CD14-positive monocyte (primary cell): ENCODE measurements around the gene RDH13. TPM values are rescaled to one million over a fixed set of nuclear protein-coding genes. Genes with fewer than 3 reads are reported as not detected.

Experiments
- DNase-seq, 3 donors: peaks; one replicate each; pipeline ENCODE4 v3.0.0-alpha.2; 2011 to 2022
- H2AFZ ChIP-seq: 2 replicates; pipeline ENCODE4 v1.6.0; 2012; ENCODE audit warnings: mild to moderate bottlenecking, low read depth, low read length, inconsistent platforms; ENCODE audit not compliant: insufficient read depth, poor library complexity, severe bottlenecking
- H3K27ac ChIP-seq, 2 donors: 1 replicate in 1 of 2; 2 replicates in 1 of 2; pipeline ENCODE4 v1.5.1; 2012 to 2013; ENCODE audit warnings: low read length in 2 of 2, control low read depth in 1 of 2, inconsistent platforms in 1 of 2, low read depth in 1 of 2, mild to moderate bottlenecking in 1 of 2
- H3K27me3 ChIP-seq, 2 donors: one replicate each; pipeline versions ENCODE4 v1.6.0 to v1.6.1; 2011 to 2013; ENCODE audit warnings: low read length in 2 of 2; ENCODE audit not compliant: control insufficient read depth in 2 of 2, insufficient read depth in 2 of 2
- H3K36me3 ChIP-seq, 2 donors: replicated peaks in 1 of 2; 1 replicate in 1 of 2; 2 replicates in 1 of 2; pipeline versions ENCODE4 v1.5.1 to v1.6.1; 2012 to 2013; ENCODE audit warnings: low read length in 2 of 2, control low read depth in 1 of 2, inconsistent platforms in 1 of 2, mild to moderate bottlenecking in 1 of 2; ENCODE audit not compliant: insufficient read depth in 2 of 2, control insufficient read depth in 1 of 2
- H3K4me1 ChIP-seq, 2 donors: 1 replicate in 1 of 2; 2 replicates in 1 of 2; pipeline versions ENCODE4 v1.5.1 to v1.6.1; 2012 to 2013; ENCODE audit warnings: low read length in 2 of 2, control low read depth in 1 of 2, inconsistent platforms in 1 of 2, mild to moderate bottlenecking in 1 of 2, moderate library complexity in 1 of 2; ENCODE audit not compliant: insufficient read depth in 2 of 2, control insufficient read depth in 1 of 2
- H3K4me2 ChIP-seq: replicated peaks from 2 replicates; pipeline ENCODE3; 2012; ENCODE audit warnings: low read length, moderate library complexity, mild to moderate bottlenecking; ENCODE audit not compliant: poor library complexity, severe bottlenecking; ENCODE audit errors: extremely low read depth
- H3K4me3 ChIP-seq, 3 experiments: fragments of 200-600 bp in 1 of 3; sonication (generic) in 1 of 3; replicated peaks in 1 of 3; 1 replicate in 2 of 3; 2 replicates in 1 of 3; pipeline ENCODE4 v1.5.1; 2011 to 2013; ENCODE audit warnings: low read length in 3 of 3, mild to moderate bottlenecking in 3 of 3, control low read depth in 2 of 3, low read depth in 2 of 3, inconsistent platforms in 1 of 3, moderate library complexity in 1 of 3
- H3K79me2 ChIP-seq: 2 replicates; pipeline ENCODE4 v1.6.0; 2012; ENCODE audit warnings: mild to moderate bottlenecking, control low read depth, inconsistent platforms, low read length, moderate library complexity; ENCODE audit not compliant: insufficient read depth
- H3K9ac ChIP-seq: 2 replicates; pipeline ENCODE4 v1.6.0; 2017; ENCODE audit warnings: low read length, mild to moderate bottlenecking; ENCODE audit not compliant: insufficient read depth, poor library complexity, severe bottlenecking
- H3K9me3 ChIP-seq, 2 donors: replicated peaks in 1 of 2; 1 replicate in 1 of 2; 2 replicates in 1 of 2; pipeline versions ENCODE4 v1.5.1 to v1.6.1; 2012 to 2013; ENCODE audit warnings: low read length in 2 of 2, control low read depth in 1 of 2; ENCODE audit not compliant: control insufficient read depth in 1 of 2, insufficient read depth in 1 of 2
- H4K20me1 ChIP-seq: 2 replicates; pipeline ENCODE4 v1.6.0; 2012; ENCODE audit warnings: mild to moderate bottlenecking, low read length, control low read depth, moderate library complexity; ENCODE audit not compliant: insufficient read depth
- H3K27ac Mint-ChIP-seq, 7 donors: one replicate each; pipeline ENCODE4 v1.8.0; 2020; ENCODE audit warnings: mild to moderate bottlenecking in 7 of 7, mixed read lengths in 7 of 7, moderate library complexity in 6 of 7, inconsistent platforms in 2 of 7
- H3K27me3 Mint-ChIP-seq, 3 donors: one replicate each; pipeline ENCODE4 v1.8.0; 2021 to 2022; ENCODE audit warnings: low read depth in 3 of 3, mild to moderate bottlenecking in 3 of 3, mixed read lengths in 3 of 3, moderate library complexity in 3 of 3, inconsistent platforms in 1 of 3
- H3K36me3 Mint-ChIP-seq, 2 donors: one replicate each; pipeline ENCODE4 v1.8.0; 2020; ENCODE audit warnings: mixed read lengths in 2 of 2, inconsistent platforms in 1 of 2, mild to moderate bottlenecking in 1 of 2
- H3K4me1 Mint-ChIP-seq: one replicate; pipeline ENCODE4 v1.8.0; 2020; ENCODE audit warnings: mild to moderate bottlenecking, mixed read lengths
- H3K4me3 Mint-ChIP-seq, 2 donors: one replicate each; pipeline ENCODE4 v1.8.0; 2020; ENCODE audit warnings: mild to moderate bottlenecking in 2 of 2, mixed read lengths in 2 of 2, moderate library complexity in 1 of 2
- H3K9me3 Mint-ChIP-seq, 7 donors: one replicate each; pipeline ENCODE4 v1.8.0; 2020 to 2022; ENCODE audit warnings: mixed read lengths in 7 of 7, mild to moderate bottlenecking in 6 of 7, moderate library complexity in 6 of 7, inconsistent platforms in 2 of 7
- CTCF ChIP-seq: fragments of 200-600 bp; IDR thresholded peaks from one replicate; pipeline ENCODE4 v1.8.0; 2022; ENCODE audit warnings: antibody characterized with exemption, mild to moderate bottlenecking
- WGBS: methylation state at CpG from one replicate; pipeline ENCODE4 v1.1.5; 2013; ENCODE audit warnings: missing lambda C conversion rate; ENCODE audit not compliant: insufficient coverage; 5-methylcytosine and 5-hydroxymethylcytosine counted together
- intact Hi-C, 2 donors: fragments of 100-400 bp; cut with micrococcal nuclease; formaldehyde crosslinking; loops; one replicate each; pipeline versions ENCODE4 v1.15.0 to v1.15.1; 2023
- polyA plus RNA-seq, 3 donors: library from polyadenylated mRNA; depleted of rRNA in 1 of 3; unstranded in 2 of 3; stranded (reverse) in 1 of 3; fragments of 300-500 nt in 2 of 3; fragments of >200 nt in 1 of 3; fragmentation: Illumina TruSeq in 2 of 3; gene quantifications; 1 replicate in 2 of 3; 2 replicates in 1 of 3; pipeline ENCODE4 v1.2.3, GENCODE V29; 2012 to 2021

The RDH13 gene
- polyA plus RNA-seq, 3 donors: 1.6 to 4.0 (median 2.3) TPM

- H3K9me3 Mint-ChIP-seq: peaks cover 0 to 2% (median 0%) of the 10 kb centered on the region in 7 donors
These were observed 32.5 kb upstream of the RDH13 start for GRCh38 chr19:55095260-55096060.

More at GRCh38 chr19:55095260-55096060, 32.5 kb upstream of the RDH13 start:
- peaks cover 0 to 2% (median 0%) of the 10 kb centered on the region in 3 donors for H3K27me3 Mint-ChIP-seq
- TF ChIP-seq CTCF: no peak
- Histone ChIP-seq H3K27me3 (no peaks in the 10 kb centered on the region), H4K20me1 (peaks cover 79% of the 10 kb centered on the region), H3K79me2 (no peaks in the 10 kb centered on the region), H3K9ac (no peak overlapping the region), H3K36me3 (peaks cover 60 to 74% of the 10 kb centered on the region in 2 donors), H3K27ac (no peak overlapping the region), H2AFZ (no peak overlapping the region), H3K4me3 (no peak overlapping the region), H3K4me1 (peaks cover 10 to 17% of the 10 kb centered on the region in 2 donors), H3K4me2 (no peak overlapping the region), H3K9me3 (no peaks in the 10 kb centered on the region)
- no peak overlapping the region for H3K27ac Mint-ChIP-seq
- peaks cover 13% of the 10 kb centered on the region for H3K4me1 Mint-ChIP-seq
- DNase-seq: no peak
- WGBS: 90% methylated on average over 8 of the region's 23 CpGs
- intact Hi-C loops: no loop called here
- no peak overlapping the region for H3K4me3 Mint-ChIP-seq
- H3K36me3 Mint-ChIP-seq: peaks cover 31 to 71% of the 10 kb centered on the region in 2 donors
